ENCODE results near the gene PKNOX2. TPM values are rescaled to one million over a fixed set of nuclear protein-coding genes. Genes with fewer than 3 reads are reported as not detected.

The PKNOX2 gene
- total RNA-seq, 1 donor, result 0.86 TPM

DNA sequence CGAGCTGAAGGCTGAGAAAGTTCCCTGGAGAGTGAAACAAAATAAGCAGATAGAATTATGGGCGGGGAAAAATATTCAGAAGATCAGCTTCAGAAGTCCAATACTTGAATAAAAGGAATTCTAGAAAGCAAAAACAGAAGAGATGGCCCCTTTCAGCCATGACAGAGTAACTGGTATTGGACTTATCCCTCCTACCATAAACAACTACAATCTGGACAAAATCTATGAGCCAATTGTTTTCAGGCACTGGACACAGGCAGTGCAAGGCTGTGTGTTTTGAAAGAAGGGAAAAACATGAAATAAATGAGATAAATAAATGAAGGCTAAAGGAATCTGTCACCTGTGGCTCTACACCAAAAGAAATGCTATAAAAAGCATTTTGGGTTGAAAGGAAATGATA is 305.8 kb downstream of the PKNOX2 start:
- no peak overlapping the region for H3K4me3 ChIP-seq (ENCODE audit: low read depth, low read length)
- no peak for DNase-seq (ENCODE audit: low read depth)
- TF ChIP-seq, protein P1, sequence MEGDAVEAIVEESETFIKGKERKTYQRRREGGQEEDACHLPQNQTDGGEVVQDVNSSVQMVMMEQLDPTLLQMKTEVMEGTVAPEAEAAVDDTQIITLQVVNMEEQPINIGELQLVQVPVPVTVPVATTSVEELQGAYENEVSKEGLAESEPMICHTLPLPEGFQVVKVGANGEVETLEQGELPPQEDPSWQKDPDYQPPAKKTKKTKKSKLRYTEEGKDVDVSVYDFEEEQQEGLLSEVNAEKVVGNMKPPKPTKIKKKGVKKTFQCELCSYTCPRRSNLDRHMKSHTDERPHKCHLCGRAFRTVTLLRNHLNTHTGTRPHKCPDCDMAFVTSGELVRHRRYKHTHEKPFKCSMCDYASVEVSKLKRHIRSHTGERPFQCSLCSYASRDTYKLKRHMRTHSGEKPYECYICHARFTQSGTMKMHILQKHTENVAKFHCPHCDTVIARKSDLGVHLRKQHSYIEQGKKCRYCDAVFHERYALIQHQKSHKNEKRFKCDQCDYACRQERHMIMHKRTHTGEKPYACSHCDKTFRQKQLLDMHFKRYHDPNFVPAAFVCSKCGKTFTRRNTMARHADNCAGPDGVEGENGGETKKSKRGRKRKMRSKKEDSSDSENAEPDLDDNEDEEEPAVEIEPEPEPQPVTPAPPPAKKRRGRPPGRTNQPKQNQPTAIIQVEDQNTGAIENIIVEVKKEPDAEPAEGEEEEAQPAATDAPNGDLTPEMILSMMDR (IDR thresholded peaks at IDR 0.05; ENCODE audit: insufficient read depth, low read depth, low read length), result no peak

DNA sequence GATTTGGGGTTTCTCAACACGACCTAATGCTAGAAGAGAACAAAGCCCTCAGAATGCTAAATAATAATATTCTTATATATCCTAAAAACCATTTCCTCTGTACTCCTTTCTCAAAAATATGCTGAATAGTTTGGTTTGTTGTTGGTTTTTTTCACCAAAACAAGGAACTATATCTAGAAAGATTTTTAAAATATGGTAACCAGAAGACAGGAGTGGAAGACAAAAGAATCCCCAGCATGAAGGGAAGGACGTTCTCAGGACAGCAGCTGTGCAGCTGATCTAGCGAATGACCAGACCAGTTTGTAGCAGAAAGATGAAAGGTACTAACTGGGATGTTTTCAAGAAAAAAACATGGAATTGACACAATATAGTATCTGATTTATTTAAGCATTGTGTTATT is 312.2 kb downstream of the PKNOX2 start:
- H3K4me3 ChIP-seq (ENCODE audit: low read depth, low read length), result no peak overlapping the region
- DNase-seq (ENCODE audit: low read depth), result no peak
- TF ChIP-seq, protein P1 (IDR thresholded peaks at IDR 0.05; ENCODE audit: insufficient read depth, low read depth, low read length), result no peak

DNA sequence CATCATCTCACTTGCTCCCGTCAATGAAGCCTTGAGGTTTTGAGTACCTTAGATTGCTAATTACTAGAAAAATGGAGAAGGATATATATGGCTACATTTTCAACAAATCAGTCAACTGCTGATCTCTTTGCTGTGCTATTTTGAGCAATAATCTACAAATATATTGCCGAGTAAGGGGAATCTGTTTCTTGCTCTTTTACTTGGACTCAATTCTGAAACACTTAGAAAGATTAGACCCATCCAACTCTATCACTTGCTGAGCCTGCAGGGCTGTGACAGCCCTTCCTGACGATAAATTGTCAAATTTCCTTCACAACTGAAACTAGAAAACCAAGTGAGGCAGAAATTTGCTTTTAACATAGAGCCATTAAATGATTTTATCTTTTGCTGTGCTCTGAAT is 314.6 kb downstream of the PKNOX2 start:
- TF ChIP-seq, protein P1 (IDR thresholded peaks at IDR 0.05; ENCODE audit: insufficient read depth, low read depth, low read length), result no peak
- DNase-seq (ENCODE audit: low read depth), result no peak
- no peak overlapping the region for H3K4me3 ChIP-seq (ENCODE audit: low read depth, low read length)

DNA sequence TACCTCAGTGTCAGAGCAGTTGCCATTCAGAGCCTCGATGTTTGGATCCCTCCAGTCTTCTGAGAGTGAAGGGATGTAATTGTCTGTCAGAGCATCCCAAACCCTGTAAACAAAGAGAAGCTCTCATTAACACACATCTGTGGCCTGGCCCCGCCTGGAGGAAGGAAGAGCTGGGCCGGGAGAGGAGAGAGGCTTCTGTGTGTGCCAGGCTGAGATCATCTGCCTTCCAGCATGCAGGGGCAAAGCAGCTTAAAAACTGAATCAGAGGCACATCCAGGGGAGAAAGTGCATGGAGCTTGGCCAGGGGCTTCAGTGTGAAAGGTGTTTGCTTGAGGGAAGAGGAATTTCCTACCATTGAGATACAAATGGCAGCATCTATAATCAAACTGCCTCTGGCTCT is 317.0 kb downstream of the PKNOX2 start:
- TF ChIP-seq, protein P1 (IDR thresholded peaks at IDR 0.05; ENCODE audit: insufficient read depth, low read depth, low read length), result no peak
- DNase-seq (ENCODE audit: low read depth), result no peak
- H3K4me3 ChIP-seq (ENCODE audit: low read depth, low read length), result no peak overlapping the region

Small RNA genes within 50 kb of the gene (small RNA-seq; reads per million reads assigned to genes)
- not detected for gene RNU6-321P

Other genes with a start within 250 kb of the PKNOX2 start
- gene HEPN1, start 245.5 kb upstream of the PKNOX2 start, total RNA-seq, result not detected in 2 replicates
- under 0.01 and 0.86 TPM in 2 replicates for gene HEPACAM, start 228.7 kb upstream of the PKNOX2 start, total RNA-seq
- gene CCDC15, start 210.5 kb upstream of the PKNOX2 start, total RNA-seq, result 2.6 and 3.5 TPM in 2 replicates
- 0.97 and 1.7 TPM in 2 replicates for gene SLC37A2, start 101.4 kb upstream of the PKNOX2 start, total RNA-seq
- gene TMEM218, start 53.1 kb upstream of the PKNOX2 start, total RNA-seq, result 18.0 and 27.2 TPM in 2 replicates

Measured in fibroblast of villous mesenchyme (primary cell).